Astrocyte of the spinal cord (primary cell): ENCODE measurements around the gene HMSD.
A peak's percentile ranks its signal among the peaks of the same experiment; 100 is the strongest.
"Not testable (repeated sequence)": the region's sequence is repeated elsewhere in the genome, so short reads cannot be mapped to it uniquely, and the experiment has no call there.

Experiments used
- DNase-seq: peaks from one replicate; pipeline ENCODE4 v3.0.0; 2011; ENCODE audit warnings: low read depth, low spot score
- H3K4me3 ChIP-seq: 2 replicates; pipeline ENCODE4 v1.5.1; 2011; ENCODE audit warnings: low read depth, mild to moderate bottlenecking, low read length, moderate library complexity
- CTCF ChIP-seq: IDR thresholded peaks from 2 replicates; pipeline ENCODE4 v1.5.1; 2012; ENCODE audit warnings: low read depth, mild to moderate bottlenecking, low read length, inconsistent platforms
- in situ Hi-C: cut with HindIII; loops from 2 replicates; pipeline ENCODE4 v1.10.0; 2017; ENCODE audit warnings: low sequenced_read_pairs

HMSD gene

GRCh38 chr18:63930773-63931354 lies 18.2 kb upstream of the HMSD start:
- in situ Hi-C loops: no loop called here
- no peak for TF ChIP-seq CTCF
- no peak overlapping the region for H3K4me3 ChIP-seq
- no peak for DNase-seq

DNA sequence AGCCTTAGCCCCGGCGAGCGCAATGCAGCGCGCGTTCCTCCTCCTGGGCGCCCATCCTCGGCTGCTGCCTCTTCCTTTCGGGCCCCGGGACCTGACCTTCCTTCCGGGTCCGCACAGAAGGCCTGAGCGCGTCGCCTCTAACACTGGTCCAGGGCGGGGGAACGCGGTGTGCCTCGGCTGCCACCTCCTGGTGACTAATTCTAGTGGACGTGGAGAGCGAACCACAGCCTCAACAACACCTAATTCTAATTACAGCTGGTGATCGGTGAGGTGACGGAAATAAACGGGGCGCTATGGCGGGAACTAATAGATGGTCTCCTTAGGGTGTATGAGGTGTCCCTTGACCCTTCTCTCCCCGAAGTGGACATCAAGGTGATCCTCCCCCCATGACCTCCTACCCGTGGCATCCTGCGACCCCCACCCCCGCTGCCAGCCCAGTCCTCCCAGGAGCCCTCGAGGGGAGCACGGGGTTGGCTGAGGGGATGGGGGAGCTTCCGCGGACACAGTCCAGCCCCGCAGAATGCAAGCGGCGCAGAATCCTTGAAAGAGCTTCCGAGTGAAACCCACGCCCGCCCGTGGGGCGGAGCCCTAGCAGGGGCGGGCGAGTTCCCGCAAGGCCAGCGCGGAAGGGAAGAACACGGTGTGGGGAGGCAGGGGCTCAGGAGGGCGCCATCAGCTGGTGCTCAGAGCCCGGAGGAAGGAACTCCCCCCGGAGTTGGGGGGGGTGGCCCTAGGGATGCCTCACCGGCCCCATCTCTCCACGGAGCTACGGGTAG lies 12.8 kb upstream of the HMSD start:
- in situ Hi-C loops: no loop called here
- peak overlapping the region; percentile 60 for H3K4me3 ChIP-seq
- TF ChIP-seq CTCF: peak; percentile 65

DNA sequence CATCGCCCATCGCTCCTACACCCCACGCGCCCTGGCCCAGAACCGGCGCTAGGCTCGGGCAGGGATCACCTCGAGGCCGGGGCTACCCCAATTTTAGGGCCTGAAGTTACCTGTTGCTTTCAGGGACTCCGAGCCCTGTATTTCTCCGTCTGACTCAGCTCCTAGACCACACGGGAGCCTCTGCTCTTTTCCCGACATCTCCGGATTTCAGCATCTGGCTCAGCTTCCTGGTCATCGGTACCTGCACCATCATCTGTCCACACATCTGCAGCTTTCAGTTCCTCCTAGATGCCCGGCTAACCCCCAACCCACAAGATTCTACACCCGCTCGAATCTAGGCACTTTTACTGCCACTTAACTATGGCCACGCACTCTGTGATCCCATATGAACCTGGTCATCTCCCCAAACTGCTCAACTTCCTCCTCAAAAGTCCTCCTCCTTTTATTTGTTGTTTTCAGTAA lies 12.1 kb upstream of the HMSD start:
- DNase-seq: no peak
- in situ Hi-C loops: no loop called here
- peak overlapping the region; percentile 60 for H3K4me3 ChIP-seq
- TF ChIP-seq CTCF: no peak

More for the DNA sequence above, 12.8 kb upstream of the HMSD start:
- DNase-seq: peak; percentile 46

DNA sequence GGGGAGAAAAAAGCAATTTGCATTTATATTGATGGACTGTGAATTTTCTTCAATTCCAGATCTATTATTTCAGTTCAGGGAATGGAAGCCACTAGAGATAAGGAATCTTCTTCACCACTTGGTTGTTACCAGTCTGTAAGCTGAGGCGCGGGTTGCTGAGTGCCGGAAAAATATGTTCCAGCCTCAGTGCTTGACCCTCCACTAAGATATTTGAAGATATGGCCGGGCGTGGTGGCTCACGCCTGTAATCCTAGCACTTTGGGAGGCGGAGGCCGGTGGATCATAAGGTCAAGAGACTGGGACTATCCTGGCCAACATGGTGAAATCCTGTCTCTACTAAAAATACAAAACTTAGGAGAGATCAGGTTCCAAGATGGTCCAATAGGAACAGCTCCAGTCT lies 9.1 kb upstream of the HMSD start:
- in situ Hi-C loops: no loop called here
- no peak for TF ChIP-seq CTCF
- no peak overlapping the region for H3K4me3 ChIP-seq
- DNase-seq: no peak

DNA sequence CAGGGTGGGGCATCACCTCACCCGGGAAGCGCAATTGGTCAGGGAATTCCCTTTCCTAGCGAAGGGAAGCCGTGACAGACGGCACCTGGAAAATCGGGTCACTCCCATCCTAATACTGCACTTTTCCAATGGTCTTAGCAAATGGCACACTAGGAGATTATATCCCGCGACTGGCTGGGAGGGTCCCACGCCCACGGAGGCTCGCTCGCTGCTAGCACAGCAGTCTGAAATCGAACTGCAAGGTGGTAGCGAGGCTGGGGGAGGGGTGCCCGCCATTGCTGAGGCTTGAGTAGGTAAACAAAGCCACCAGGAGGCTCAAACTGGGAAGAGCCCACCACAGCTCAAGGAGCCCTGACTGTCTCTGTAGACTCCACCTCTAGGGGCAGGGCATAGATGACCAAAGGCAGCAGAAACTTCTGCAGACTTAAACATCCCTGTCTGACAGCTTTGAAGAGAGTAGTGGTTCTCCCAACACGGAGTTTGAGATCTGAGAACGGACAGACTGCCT lies 8.5 kb upstream of the HMSD start:
- DNase-seq, in situ Hi-C loops, H3K4me3 ChIP-seq: not testable (repeated sequence)

- TF ChIP-seq CTCF: no peak
- H3K4me3 ChIP-seq: no peak overlapping the region
- in situ Hi-C loops: no loop called here
- no peak for DNase-seq
Measured at GRCh38 chr18:63947051-63947790, 1.9 kb upstream of the HMSD start.
